Subcutaneous abdominal adipose tissue (tissue), 5 donors: Measurements from ENCODE around the gene NPFF.
A peak's percentile ranks its signal among the peaks of the same experiment; 100 is the strongest.

Experiments
- H3K27ac ChIP-seq: one replicate; pipeline ENCODE4 v1.7.0; 2013; ENCODE audit warnings: low read depth, mild to moderate bottlenecking, inconsistent platforms, low read length, moderate library complexity
- H3K27me3 ChIP-seq, 5 donors: one replicate each; pipeline ENCODE4 v1.7.0; 2013; ENCODE audit warnings: low read length in 5 of 5, inconsistent platforms in 1 of 5; ENCODE audit not compliant: control insufficient read depth in 5 of 5, insufficient read depth in 4 of 5
- H3K36me3 ChIP-seq, 5 donors: one replicate each; pipeline ENCODE4 v1.7.0; 2013; ENCODE audit warnings: low read length in 5 of 5; ENCODE audit not compliant: control insufficient read depth in 5 of 5, insufficient read depth in 5 of 5
- H3K4me1 ChIP-seq, 5 donors: one replicate each; pipeline ENCODE4 v1.7.0; 2013; ENCODE audit warnings: low read length in 5 of 5, mild to moderate bottlenecking in 3 of 5, moderate library complexity in 1 of 5; ENCODE audit not compliant: control insufficient read depth in 5 of 5, insufficient read depth in 5 of 5
- H3K4me3 ChIP-seq, 5 donors: one replicate each; pipeline ENCODE4 v1.7.0; 2013; ENCODE audit warnings: low read length in 5 of 5, low read depth in 1 of 5
- H3K9ac ChIP-seq, 5 donors: one replicate each; pipeline ENCODE4 v1.7.0; 2013; ENCODE audit warnings: low read length in 5 of 5, mild to moderate bottlenecking in 4 of 5, moderate library complexity in 3 of 5
- H3K9me3 ChIP-seq, 5 donors: one replicate each; pipeline ENCODE4 v1.7.0; 2013; ENCODE audit warnings: low read length in 5 of 5; ENCODE audit not compliant: control insufficient read depth in 5 of 5
- donor health status: healthy.
- donor health status: healthy.
- donor health status: healthy.
- donor health status: healthy.
- donor health status: healthy.

The NPFF gene

GRCh38 chr12:53464685-53465418 lies 42.4 kb downstream of the NPFF start:
- H3K9ac ChIP-seq, result peak overlapping the region in 2 of 5 donors; percentile 18 to 31
- peaks cover 0 to 19% (median 10%) of the 10 kb centered on the region in 5 donors for H3K4me1 ChIP-seq
- no peaks in the 10 kb centered on the region for H3K9me3 ChIP-seq
- no peak overlapping the region for H3K27ac ChIP-seq
- no peaks in the 10 kb centered on the region for H3K27me3 ChIP-seq
- H3K4me3 ChIP-seq, result no peak overlapping the region
- H3K36me3 ChIP-seq, result peaks cover 61 to 100% (median 99%) of the 10 kb centered on the region in 5 donors

- Histone ChIP-seq H3K27ac (no peak overlapping the region), H3K4me3 (no peak overlapping the region), H3K4me1 (peaks cover 0 to 19% (median 10%) of the 10 kb centered on the region in 5 donors)
Observed at GRCh38 chr12:53463802-53464560, 43.3 kb downstream of the NPFF start.

GRCh38 chr12:53462935-53463334 lies 44.3 kb downstream of the NPFF start:
- Histone ChIP-seq H3K4me1 (peaks cover 0 to 19% (median 10%) of the 10 kb centered on the region in 5 donors), H3K9ac (no peak overlapping the region), H3K27me3 (no peaks in the 10 kb centered on the region), H3K9me3 (no peaks in the 10 kb centered on the region), H3K36me3 (peaks cover 57 to 100% (median 100%) of the 10 kb centered on the region in 5 donors), H3K4me3 (no peak overlapping the region), H3K27ac (no peak overlapping the region)

More at GRCh38 chr12:53463802-53464560, 43.3 kb downstream of the NPFF start:
- H3K9ac ChIP-seq, result no peak overlapping the region
- H3K36me3 ChIP-seq, result peaks cover 62 to 100% (median 100%) of the 10 kb centered on the region in 5 donors
- H3K9me3 ChIP-seq, result no peaks in the 10 kb centered on the region
- H3K27me3 ChIP-seq, result no peaks in the 10 kb centered on the region

GRCh38 chr12:53461591-53461990 lies 45.7 kb downstream of the NPFF start:
- no peak overlapping the region for H3K27ac ChIP-seq
- H3K9ac ChIP-seq, result no peak overlapping the region
- peaks cover 56 to 100% (median 100%) of the 10 kb centered on the region in 5 donors for H3K36me3 ChIP-seq
- H3K4me3 ChIP-seq, result no peak overlapping the region
- peaks cover 0 to 14% (median 7%) of the 10 kb centered on the region in 5 donors for H3K4me1 ChIP-seq
- no peaks in the 10 kb centered on the region for H3K27me3 ChIP-seq
- no peaks in the 10 kb centered on the region for H3K9me3 ChIP-seq

GRCh38 chr12:53461059-53461458 lies 46.2 kb downstream of the NPFF start:
- H3K27ac ChIP-seq, result no peak overlapping the region
- H3K9me3 ChIP-seq, result no peaks in the 10 kb centered on the region
- peaks cover 54 to 100% (median 100%) of the 10 kb centered on the region in 5 donors for H3K36me3 ChIP-seq
- H3K9ac ChIP-seq, result no peak overlapping the region
- H3K4me1 ChIP-seq, result peaks cover 0 to 11% (median 3%) of the 10 kb centered on the region in 5 donors
- H3K4me3 ChIP-seq, result no peak overlapping the region
- H3K27me3 ChIP-seq, result no peaks in the 10 kb centered on the region

GRCh38 chr12:53459097-53459496 lies 48.2 kb downstream of the NPFF start:
- Histone ChIP-seq H3K9ac (no peak overlapping the region), H3K9me3 (no peaks in the 10 kb centered on the region), H3K36me3 (peaks cover 59 to 100% (median 99%) of the 10 kb centered on the region in 5 donors), H3K4me3 (no peak overlapping the region), H3K27me3 (no peaks in the 10 kb centered on the region), H3K4me1 (peaks cover 2 to 8% (median 8%) of the 10 kb centered on the region in 5 donors), H3K27ac (no peak overlapping the region)
